Spleen (tissue), 13 donors: ENCODE results near the gene DENND4B. TPM values are rescaled to one million over a fixed set of nuclear protein-coding genes. Genes with fewer than 3 reads are reported as not detected.

Experiments
- DNase-seq: peaks from one replicate; pipeline ENCODE4 v3.0.0-alpha.2; 2020
- H3K27ac ChIP-seq, 8 donors: fragments of 200-600 bp; sonication (generic) in 7 of 8; 1 replicate in 4 of 8; 2 replicates in 4 of 8; pipeline versions ENCODE4 v1.5.0 to v1.8.0; 2016 to 2021; ENCODE audit warnings: inconsistent platforms in 4 of 8, mild to moderate bottlenecking in 4 of 8, moderate library complexity in 1 of 8
- H3K27me3 ChIP-seq, 7 donors: fragments of 200-600 bp; sonication (generic) in 6 of 7; replicated peaks in 1 of 7; 1 replicate in 4 of 7; 2 replicates in 3 of 7; pipeline versions ENCODE4 v1.5.0 to v1.8.0; 2016 to 2021; ENCODE audit warnings: inconsistent platforms in 3 of 7, mild to moderate bottlenecking in 1 of 7
- H3K36me3 ChIP-seq, 6 donors: fragments of 200-600 bp; sonication (generic) in 5 of 6; 1 replicate in 4 of 6; 2 replicates in 2 of 6; pipeline versions ENCODE4 v1.5.0 to v1.8.0; 2016 to 2021; ENCODE audit warnings: inconsistent platforms in 2 of 6
- H3K4me1 ChIP-seq, 6 donors: fragments of 200-600 bp; sonication (generic) in 5 of 6; 1 replicate in 3 of 6; 2 replicates in 3 of 6; pipeline versions ENCODE4 v1.5.0 to v1.8.0; 2016 to 2021; ENCODE audit warnings: inconsistent platforms in 3 of 6
- H3K4me3 ChIP-seq, 8 donors: fragments of 200-600 bp; sonication (generic) in 7 of 8; 1 replicate in 4 of 8; 2 replicates in 4 of 8; pipeline versions ENCODE4 v1.5.0 to v1.8.0; 2016 to 2021; ENCODE audit warnings: inconsistent platforms in 4 of 8, mild to moderate bottlenecking in 4 of 8, moderate library complexity in 2 of 8
- H3K9me3 ChIP-seq, 8 donors: fragments of 200-600 bp; sonication (generic) in 7 of 8; 1 replicate in 4 of 8; 2 replicates in 4 of 8; pipeline versions ENCODE4 v1.5.0 to v1.8.0; 2016 to 2021; ENCODE audit warnings: inconsistent platforms in 4 of 8
- POLR2A ChIP-seq, 3 donors: fragments of 450-650 bp; IDR thresholded peaks; one replicate each; pipeline ENCODE4 v1.5.1; 2017; ENCODE audit warnings: antibody characterized with exemption in 3 of 3, mild to moderate bottlenecking in 1 of 3
- POLR2AphosphoS5 ChIP-seq, 3 donors: sonication (generic); formaldehyde crosslinking; IDR thresholded peaks; one replicate each; pipeline ENCODE4 v1.5.1; 2017; ENCODE audit warnings: antibody characterized with exemption in 3 of 3
- WGBS, 5 donors: extraction: QIAGEN DNeasy Blood & Tissue Kit in 3 of 5; methylation state at CpG; one replicate each; pipeline versions ENCODE4 v1.1.5 to v1.1.7; 2013 to 2018; 5-methylcytosine and 5-hydroxymethylcytosine counted together
- intact Hi-C: fragments of 100-400 bp; cut with DNase I; formaldehyde crosslinking; loops from one replicate; pipeline ENCODE4 v1.15.0; 2023; ENCODE audit warnings: low total_unique reads
- long read RNA-seq, 2 donors: transcript quantifications; one replicate each; lab custom pipeline, GENCODE V29; 2026
- polyA plus RNA-seq, 3 donors: library from polyadenylated mRNA; stranded (reverse); fragments of 200-250 nt; gene quantifications; one replicate each; pipeline ENCODE4 v1.2.1, GENCODE V29; 2013
- total RNA-seq, 7 donors: library from RNA; depleted of rRNA in 3 of 7; stranded (reverse); fragments of >200 nt in 3 of 7; fragmentation: NEBNext Ultra II Directional in 4 of 7; extraction: Animal tissue kit (Norgen Biotek cat#: 25700) in 4 of 7; gene quantifications; one replicate each; pipeline versions ENCODE4 v1.1.0 to v1.2.1, GENCODE V29; 2016 to 2021
- TF ChIP-seq, protein P1 (sequence below), 11 experiments: fragments of 200-600 bp in 7 of 11; fragments of 450-650 bp in 4 of 11; sonication (generic) in 4 of 11; IDR thresholded peaks in 8 of 11; conservative IDR thresholded peaks in 3 of 11; 1 replicate in 7 of 11; 2 replicates in 4 of 11; pipeline versions ENCODE4 v1.4.0 to v1.8.0; 2016 to 2021; ENCODE audit warnings: antibody characterized with exemption in 11 of 11, inconsistent platforms in 4 of 11, mild to moderate bottlenecking in 1 of 11
- donor health status: healthy with polysubstance abuse.
- donor health status: DM: no; HTN: no; CAD: no; lungs with moderate emphysema.
- donor health status: DM: no; HTN: no; CAD: no.
- donor health status: Bipolar disorder and iron deficiency.
- donor health status: healthy.
- donor health status: DM: no; HTN: no; CAD: no.
- donor health status: DM: yes; HTN: yes; CAD: no.

The DENND4B gene, protein sequence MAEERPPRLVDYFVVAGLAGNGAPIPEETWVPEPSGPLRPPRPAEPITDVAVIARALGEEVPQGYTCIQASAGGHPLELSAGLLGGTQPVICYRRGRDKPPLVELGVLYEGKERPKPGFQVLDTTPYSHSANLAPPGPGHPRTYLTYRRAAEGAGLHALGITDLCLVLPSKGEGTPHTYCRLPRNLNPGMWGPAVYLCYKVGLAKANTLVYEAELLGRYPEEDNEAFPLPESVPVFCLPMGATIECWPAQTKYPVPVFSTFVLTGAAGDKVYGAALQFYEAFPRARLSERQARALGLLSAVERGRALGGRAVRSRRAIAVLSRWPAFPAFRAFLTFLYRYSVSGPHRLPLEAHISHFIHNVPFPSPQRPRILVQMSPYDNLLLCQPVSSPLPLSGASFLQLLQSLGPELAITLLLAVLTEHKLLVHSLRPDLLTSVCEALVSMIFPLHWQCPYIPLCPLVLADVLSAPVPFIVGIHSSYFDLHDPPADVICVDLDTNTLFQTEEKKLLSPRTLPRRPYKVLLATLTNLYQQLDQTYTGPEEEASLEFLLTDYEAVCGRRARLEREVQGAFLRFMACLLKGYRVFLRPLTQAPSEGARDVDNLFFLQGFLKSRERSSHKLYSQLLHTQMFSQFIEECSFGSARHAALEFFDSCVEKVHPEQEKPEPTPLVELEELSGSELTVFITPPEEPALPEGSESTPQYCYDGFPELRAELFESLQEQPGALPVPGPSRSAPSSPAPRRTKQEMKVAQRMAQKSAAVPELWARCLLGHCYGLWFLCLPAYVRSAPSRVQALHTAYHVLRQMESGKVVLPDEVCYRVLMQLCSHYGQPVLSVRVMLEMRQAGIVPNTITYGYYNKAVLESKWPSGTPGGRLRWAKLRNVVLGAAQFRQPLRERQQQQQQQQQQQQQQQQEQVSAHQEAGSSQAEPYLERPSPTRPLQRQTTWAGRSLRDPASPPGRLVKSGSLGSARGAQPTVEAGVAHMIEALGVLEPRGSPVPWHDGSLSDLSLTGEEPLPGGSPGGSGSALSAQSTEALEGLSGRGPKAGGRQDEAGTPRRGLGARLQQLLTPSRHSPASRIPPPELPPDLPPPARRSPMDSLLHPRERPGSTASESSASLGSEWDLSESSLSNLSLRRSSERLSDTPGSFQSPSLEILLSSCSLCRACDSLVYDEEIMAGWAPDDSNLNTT (N-terminal part only)
- total RNA-seq (100 to 1,000 TPM; 135 to 211 (median 168) TPM), polyA plus RNA-seq (100 to 1,000 TPM in 2 of 3 donors, 10 to 100 TPM in 1; 47.7 to 106 (median 104) TPM)
- long read RNA-seq, donor 1, result 0 reads
- long read RNA-seq, donor 2, partial matches to known transcripts, result 0 of 1 reads
- long read RNA-seq, donor 2, other reads (novel, unspliced or antisense), result 0 of 1 reads

DNA sequence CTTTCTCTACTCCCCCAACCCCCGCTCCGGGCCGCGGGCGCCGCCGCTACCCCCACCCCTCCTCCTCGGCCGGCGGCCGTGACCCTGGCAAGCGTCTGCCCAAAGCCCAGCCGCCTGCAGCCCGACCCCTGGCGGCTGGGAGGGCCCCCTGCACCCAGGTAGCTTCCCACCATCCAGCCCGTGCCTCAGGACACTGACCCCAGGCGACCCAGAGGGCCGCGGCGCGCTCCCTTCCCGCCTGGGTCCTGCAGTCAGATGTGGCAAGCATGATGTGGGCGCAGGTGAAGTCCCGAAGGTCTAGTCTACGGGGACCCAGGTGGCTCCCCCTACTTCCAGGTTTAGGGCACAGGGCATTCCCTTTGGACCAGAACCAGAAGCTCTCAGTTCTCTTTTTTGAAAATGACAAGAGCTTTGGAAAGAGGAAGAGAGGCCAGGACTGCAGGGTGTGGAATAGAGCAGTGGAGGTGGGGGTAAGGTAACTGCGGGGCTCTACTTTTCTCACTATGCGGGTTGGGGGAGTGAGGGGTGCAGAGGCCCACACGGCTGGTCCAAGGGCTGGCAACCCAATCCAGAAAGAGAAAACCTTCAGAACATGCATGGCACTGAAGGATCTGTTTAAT is at the start of gene DENND4B:
DENND4B (minus strand) TSS at position 97 of the 620 bp plus-strand sequence. CDS start 2,344 bp downstream, outside the sequence.
- WGBS, 5 donors, result 6 to 12% (median 11%) methylated on average over 16 to 28 of the region's 28 CpGs
- H3K9me3 ChIP-seq, result no peaks in the 10 kb centered on the region
- no peaks in the 10 kb centered on the region for H3K27me3 ChIP-seq
- peaks cover 14 to 86% (median 48%) of the 10 kb centered on the region in 6 donors for H3K4me1 ChIP-seq
- intact Hi-C loops, result no loop called here
- TF ChIP-seq, protein P1, sequence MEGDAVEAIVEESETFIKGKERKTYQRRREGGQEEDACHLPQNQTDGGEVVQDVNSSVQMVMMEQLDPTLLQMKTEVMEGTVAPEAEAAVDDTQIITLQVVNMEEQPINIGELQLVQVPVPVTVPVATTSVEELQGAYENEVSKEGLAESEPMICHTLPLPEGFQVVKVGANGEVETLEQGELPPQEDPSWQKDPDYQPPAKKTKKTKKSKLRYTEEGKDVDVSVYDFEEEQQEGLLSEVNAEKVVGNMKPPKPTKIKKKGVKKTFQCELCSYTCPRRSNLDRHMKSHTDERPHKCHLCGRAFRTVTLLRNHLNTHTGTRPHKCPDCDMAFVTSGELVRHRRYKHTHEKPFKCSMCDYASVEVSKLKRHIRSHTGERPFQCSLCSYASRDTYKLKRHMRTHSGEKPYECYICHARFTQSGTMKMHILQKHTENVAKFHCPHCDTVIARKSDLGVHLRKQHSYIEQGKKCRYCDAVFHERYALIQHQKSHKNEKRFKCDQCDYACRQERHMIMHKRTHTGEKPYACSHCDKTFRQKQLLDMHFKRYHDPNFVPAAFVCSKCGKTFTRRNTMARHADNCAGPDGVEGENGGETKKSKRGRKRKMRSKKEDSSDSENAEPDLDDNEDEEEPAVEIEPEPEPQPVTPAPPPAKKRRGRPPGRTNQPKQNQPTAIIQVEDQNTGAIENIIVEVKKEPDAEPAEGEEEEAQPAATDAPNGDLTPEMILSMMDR (IDR thresholded peaks at IDR 0.05 in 8 of 11, conservative IDR thresholded peaks at IDR 0.05 in 3 of 11), result peak; percentile 92 to 99 (median 97)
- TF ChIP-seq POLR2AphosphoS5 (IDR thresholded peaks at IDR 0.05) (peak; percentile 76 to 89 (median 79)), POLR2A (IDR thresholded peaks at IDR 0.05) (no peak)
- peak; percentile 96 for DNase-seq
- H3K4me3 ChIP-seq, result peak within 1 kb of the TSS; percentile 74 to 99 (median 90)
- peaks cover 0 to 73% (median 64%) of the 10 kb centered on the region in 6 donors for H3K36me3 ChIP-seq
- peak within 1 kb of the TSS; percentile 96 to 100 (median 99) for H3K27ac ChIP-seq

DNA sequence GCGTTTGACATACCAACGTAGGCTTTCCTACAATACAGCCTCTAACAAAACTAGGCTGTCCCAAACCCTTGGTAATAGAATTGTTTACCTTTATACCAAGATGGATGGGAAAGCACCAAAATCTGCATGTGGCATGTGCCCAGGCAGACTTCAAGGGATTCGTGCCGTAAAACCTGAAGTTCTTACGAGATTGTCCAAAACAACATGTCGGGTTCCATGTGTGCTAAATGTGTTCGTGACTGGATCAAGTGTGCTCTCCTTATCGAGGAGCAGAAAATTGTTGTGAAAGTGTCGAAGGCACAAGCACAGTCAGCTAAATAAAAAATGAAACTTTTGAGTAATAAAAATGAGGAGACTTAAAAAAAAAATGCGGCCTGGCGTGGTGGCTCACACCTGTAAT is 49.1 kb upstream of the DENND4B start:
- 93 to 99% (median 95%) methylated on average over 11 of the region's 11 CpGs for WGBS, 5 donors
- peaks cover 0 to 53% (median 45%) of the 10 kb centered on the region in 6 donors for H3K36me3 ChIP-seq
- DNase-seq, result no peak
- no peak overlapping the region for H3K27ac ChIP-seq
- H3K4me1 ChIP-seq, result peaks cover 18 to 42% (median 34%) of the 10 kb centered on the region in 6 donors
- intact Hi-C loops, result no loop called here
- no peaks in the 10 kb centered on the region for H3K9me3 ChIP-seq
- no peaks in the 10 kb centered on the region for H3K27me3 ChIP-seq
- TF ChIP-seq, protein P1 (IDR thresholded peaks at IDR 0.05 in 8 of 11, conservative IDR thresholded peaks at IDR 0.05 in 3 of 11), result no peak
- TF ChIP-seq POLR2A (IDR thresholded peaks at IDR 0.05) (no peak), POLR2AphosphoS5 (IDR thresholded peaks at IDR 0.05) (no peak)
- no peak overlapping the region for H3K4me3 ChIP-seq

DNA sequence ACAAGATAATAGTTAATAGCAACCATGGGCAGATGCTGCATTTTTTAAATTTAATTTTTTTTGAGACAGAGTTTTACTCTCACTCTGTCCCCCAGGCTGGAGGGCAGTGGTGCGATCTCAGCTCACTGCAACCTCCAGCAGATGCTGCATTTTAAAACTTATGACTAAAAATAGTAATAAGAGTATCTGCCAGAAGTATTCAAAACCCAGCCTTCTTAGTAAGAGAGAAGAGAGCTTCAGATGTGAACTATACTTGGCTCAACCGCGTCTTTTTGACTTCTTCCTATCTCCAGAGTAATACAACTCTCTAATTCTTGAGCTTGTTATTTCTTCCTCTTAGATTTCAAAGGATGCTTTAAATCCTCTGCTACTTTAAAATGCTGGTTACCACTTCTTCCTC is 48.7 kb upstream of the DENND4B start:
- H3K9me3 ChIP-seq, result no peaks in the 10 kb centered on the region
- intact Hi-C loops, result no loop called here
- no peaks in the 10 kb centered on the region for H3K27me3 ChIP-seq
- H3K4me1 ChIP-seq, result peaks cover 18 to 45% (median 37%) of the 10 kb centered on the region in 6 donors
- peaks cover 0 to 53% (median 45%) of the 10 kb centered on the region in 6 donors for H3K36me3 ChIP-seq
- no peak overlapping the region for H3K27ac ChIP-seq
- TF ChIP-seq, protein P1 (IDR thresholded peaks at IDR 0.05 in 8 of 11, conservative IDR thresholded peaks at IDR 0.05 in 3 of 11), result no peak
- TF ChIP-seq POLR2AphosphoS5 (IDR thresholded peaks at IDR 0.05) (no peak), POLR2A (IDR thresholded peaks at IDR 0.05) (no peak)
- H3K4me3 ChIP-seq, result no peak overlapping the region
- 87 to 98% (median 93%) methylated on average over 3 of the region's 3 CpGs for WGBS, 5 donors
- DNase-seq, result no peak
